Gastrocnemius medialis (tissue), 4 donors: ENCODE data around the gene CDCA4. TPM values are rescaled to one million over a fixed set of nuclear protein-coding genes. Genes with fewer than 3 reads are reported as not detected.

Experiments used
- ATAC-seq, 2 donors: fragments of 150-250 bp; one replicate each; pipeline ENCODE4 v1.9.1; 2016
- DNase-seq, 2 donors: peaks; one replicate each; pipeline ENCODE4 v3.0.0-alpha.2; 2019
- H3K27ac ChIP-seq, 4 donors: fragments of 200-600 bp; sonication (generic); 1 replicate in 1 of 4; 2 replicates in 3 of 4; pipeline ENCODE4 v1.5.1; 2016 to 2018; ENCODE audit warnings: mild to moderate bottlenecking in 2 of 4, moderate library complexity in 1 of 4
- H3K27me3 ChIP-seq, 3 donors: fragments of 200-600 bp; sonication (generic) in 2 of 3; 1 replicate in 1 of 3; 2 replicates in 2 of 3; pipeline versions ENCODE4 v1.5.1 to v1.6.0; 2016 to 2019; ENCODE audit warnings: mild to moderate bottlenecking in 1 of 3, moderate library complexity in 1 of 3
- H3K36me3 ChIP-seq, 2 donors: fragments of 200-600 bp; sonication (generic) in 1 of 2; one replicate each; pipeline ENCODE4 v1.5.1; 2017 to 2018
- H3K4me1 ChIP-seq, 2 donors: fragments of 200-600 bp; sonication (generic) in 1 of 2; one replicate each; pipeline ENCODE4 v1.5.1; 2016 to 2017; ENCODE audit warnings: mild to moderate bottlenecking in 2 of 2
- H3K4me3 ChIP-seq, 4 donors: fragments of 200-600 bp; sonication (generic) in 3 of 4; 1 replicate in 1 of 4; 2 replicates in 3 of 4; pipeline ENCODE4 v1.5.1; 2016 to 2019; ENCODE audit warnings: mild to moderate bottlenecking in 2 of 4
- H3K9me3 ChIP-seq, 3 donors: fragments of 200-600 bp; sonication (generic) in 2 of 3; 1 replicate in 1 of 3; 2 replicates in 2 of 3; pipeline ENCODE4 v1.5.1; 2016 to 2019
- POLR2A ChIP-seq, 2 donors: fragments of 450-650 bp; IDR thresholded peaks; one replicate each; pipeline ENCODE4 v1.6.1; 2017; ENCODE audit warnings: antibody characterized with exemption in 2 of 2, mild to moderate bottlenecking in 2 of 2, moderate library complexity in 2 of 2
- in situ Hi-C, 4 donors: fragments of 200-750 bp; cut with MboI; loops; one replicate each; pipeline versions ENCODE4 v1.15.0 to v1.8.0; 2017; ENCODE audit warnings: low sequenced_read_pairs in 4 of 4
- intact Hi-C: fragments of 100-400 bp; cut with DNase I; formaldehyde crosslinking; loops from one replicate; pipeline ENCODE4 v1.15.1; 2023; ENCODE audit warnings: low total_unique reads
- total RNA-seq, 4 donors: library from RNA; depleted of rRNA; stranded (reverse); fragments of >200 nt; gene quantifications; one replicate each; pipeline versions ENCODE4 v1.1.0 to v1.2.3, GENCODE V29; 2016
- TF ChIP-seq, protein P1 (sequence below), 5 experiments: fragments of 450-650 bp in 3 of 5; fragments of 200-600 bp in 2 of 5; sonication (generic) in 2 of 5; IDR thresholded peaks in 4 of 5; conservative IDR thresholded peaks in 1 of 5; 1 replicate in 4 of 5; 2 replicates in 1 of 5; pipeline ENCODE4 v1.5.1; 2016 to 2019; ENCODE audit warnings: antibody characterized with exemption in 5 of 5, mild to moderate bottlenecking in 3 of 5, moderate library complexity in 3 of 5

CDCA4 gene
- total RNA-seq, 4 donors from 2014 or later, result 0.71 to 2.2 (median 1.8) TPM

DNA sequence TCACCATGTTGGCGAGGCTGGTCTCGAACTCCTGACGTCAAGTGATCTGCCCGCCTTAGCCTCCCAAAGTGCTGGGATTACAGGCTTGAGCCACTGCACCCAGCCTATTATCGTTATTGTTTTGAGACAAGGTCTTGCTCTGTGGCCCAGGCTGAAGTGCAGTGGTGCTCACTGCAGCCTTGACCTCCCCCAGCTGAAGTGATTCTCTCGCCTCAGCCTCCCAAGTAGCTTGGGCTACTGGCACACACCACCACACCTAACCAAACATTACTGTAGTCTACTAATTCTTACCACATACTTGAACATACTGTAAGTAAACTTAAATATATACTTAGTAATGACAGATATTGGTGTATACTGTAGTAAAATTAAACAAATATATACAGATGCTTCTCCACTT lies 4.5 kb upstream of the CDCA4 start:
- Histone ChIP-seq H3K9me3 (no peaks in the 10 kb centered on the region), H3K36me3 (no peaks in the 10 kb centered on the region), H3K27ac (no peak overlapping the region), H3K4me1 (peaks cover 10 to 12% of the 10 kb centered on the region in 2 donors), H3K4me3 (no peak overlapping the region), H3K27me3 (peaks cover 0 to 6% (median 6%) of the 10 kb centered on the region in 3 donors)
- intact Hi-C loops, result no loop called here
- in situ Hi-C loops, result no loop called here
- DNase-seq (no peak), ATAC-seq (no peak)
- TF ChIP-seq POLR2A (IDR thresholded peaks at IDR 0.05), result no peak
- TF ChIP-seq, protein P1, sequence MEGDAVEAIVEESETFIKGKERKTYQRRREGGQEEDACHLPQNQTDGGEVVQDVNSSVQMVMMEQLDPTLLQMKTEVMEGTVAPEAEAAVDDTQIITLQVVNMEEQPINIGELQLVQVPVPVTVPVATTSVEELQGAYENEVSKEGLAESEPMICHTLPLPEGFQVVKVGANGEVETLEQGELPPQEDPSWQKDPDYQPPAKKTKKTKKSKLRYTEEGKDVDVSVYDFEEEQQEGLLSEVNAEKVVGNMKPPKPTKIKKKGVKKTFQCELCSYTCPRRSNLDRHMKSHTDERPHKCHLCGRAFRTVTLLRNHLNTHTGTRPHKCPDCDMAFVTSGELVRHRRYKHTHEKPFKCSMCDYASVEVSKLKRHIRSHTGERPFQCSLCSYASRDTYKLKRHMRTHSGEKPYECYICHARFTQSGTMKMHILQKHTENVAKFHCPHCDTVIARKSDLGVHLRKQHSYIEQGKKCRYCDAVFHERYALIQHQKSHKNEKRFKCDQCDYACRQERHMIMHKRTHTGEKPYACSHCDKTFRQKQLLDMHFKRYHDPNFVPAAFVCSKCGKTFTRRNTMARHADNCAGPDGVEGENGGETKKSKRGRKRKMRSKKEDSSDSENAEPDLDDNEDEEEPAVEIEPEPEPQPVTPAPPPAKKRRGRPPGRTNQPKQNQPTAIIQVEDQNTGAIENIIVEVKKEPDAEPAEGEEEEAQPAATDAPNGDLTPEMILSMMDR (IDR thresholded peaks at IDR 0.05 in 4 of 5, conservative IDR thresholded peaks at IDR 0.05 in 1 of 5), result no peak

DNA sequence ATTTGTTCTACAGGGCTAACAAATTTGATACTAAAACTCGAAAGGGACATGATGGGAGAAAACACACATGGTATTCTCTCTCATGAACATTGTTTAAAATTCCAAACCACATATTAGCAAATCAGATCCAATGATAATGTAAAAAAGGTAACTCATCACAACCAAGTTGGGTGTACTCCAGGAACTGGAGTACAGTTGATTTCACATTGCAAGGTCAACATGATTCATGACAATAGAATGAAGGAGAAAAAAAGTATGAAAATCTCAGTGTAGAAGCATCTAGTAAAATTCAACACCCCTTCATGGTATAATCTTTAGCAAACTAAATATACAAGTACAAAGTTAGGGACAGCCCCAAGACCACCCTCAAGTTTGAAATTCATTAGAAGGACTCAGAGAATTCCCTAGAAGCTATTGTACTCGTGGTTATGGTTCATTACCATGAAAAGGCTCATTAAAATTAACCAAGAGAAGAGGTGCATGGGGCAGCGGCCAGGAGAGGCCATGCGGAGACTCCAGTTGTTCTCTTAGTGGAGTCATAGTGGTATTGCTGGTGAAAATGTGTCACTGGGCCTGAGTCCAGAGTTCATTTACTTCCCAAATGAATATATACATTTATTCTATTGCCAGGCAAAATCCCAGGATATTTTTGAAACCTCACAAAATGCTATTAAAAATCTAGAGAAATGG lies 3.1 kb upstream of the CDCA4 start:
- in situ Hi-C loops, result no loop called here
- Histone ChIP-seq H3K27ac (no peak overlapping the region), H3K9me3 (no peaks in the 10 kb centered on the region), H3K36me3 (no peaks in the 10 kb centered on the region), H3K27me3 (peaks cover 0 to 6% (median 0%) of the 10 kb centered on the region in 3 donors), H3K4me3 (no peak overlapping the region), H3K4me1 (peaks cover 16 to 23% of the 10 kb centered on the region in 2 donors)
- DNase-seq (no peak), ATAC-seq (no peak)
- intact Hi-C loops, result loop anchor here (5.0 kb wide), 1 partner anchor 197 kb away; no protein-coding TSS in a partner anchor
- TF ChIP-seq, protein P1 (IDR thresholded peaks at IDR 0.05 in 4 of 5, conservative IDR thresholded peaks at IDR 0.05 in 1 of 5), result no peak
- TF ChIP-seq POLR2A (IDR thresholded peaks at IDR 0.05), result no peak

DNA sequence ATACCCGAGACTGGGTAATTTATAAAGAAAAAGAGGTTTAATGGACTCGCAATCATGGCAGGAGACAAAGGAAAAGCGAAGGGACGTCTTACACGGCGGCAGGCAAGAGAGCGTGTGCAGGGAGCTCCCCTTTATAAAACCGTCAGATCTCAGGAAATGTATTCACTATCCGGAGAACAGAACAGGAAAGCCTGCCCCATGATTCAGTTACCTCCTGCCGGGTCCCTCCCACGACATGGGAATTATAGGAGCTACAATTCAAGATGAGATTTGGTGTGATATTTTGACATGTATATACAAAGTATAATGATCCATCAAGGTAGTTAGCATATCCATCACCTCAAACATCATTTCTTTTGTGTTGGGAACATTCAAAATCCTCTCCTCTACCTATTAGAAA lies 2.3 kb upstream of the CDCA4 start:
- intact Hi-C loops (loop anchor here (5.0 kb wide), 1 partner anchor 196 kb away; no protein-coding TSS in a partner anchor), in situ Hi-C loops (no loop called here)
- Histone ChIP-seq H3K4me1 (peaks cover 16 to 23% of the 10 kb centered on the region in 2 donors), H3K9me3 (no peaks in the 10 kb centered on the region), H3K36me3 (no peaks in the 10 kb centered on the region), H3K27ac (no peak overlapping the region), H3K4me3 (no peak overlapping the region), H3K27me3 (no peaks in the 10 kb centered on the region)
- DNase-seq (no peak), ATAC-seq (no peak)
- TF ChIP-seq POLR2A (IDR thresholded peaks at IDR 0.05), result no peak
- TF ChIP-seq, protein P1 (IDR thresholded peaks at IDR 0.05 in 4 of 5, conservative IDR thresholded peaks at IDR 0.05 in 1 of 5), result no peak

DNA sequence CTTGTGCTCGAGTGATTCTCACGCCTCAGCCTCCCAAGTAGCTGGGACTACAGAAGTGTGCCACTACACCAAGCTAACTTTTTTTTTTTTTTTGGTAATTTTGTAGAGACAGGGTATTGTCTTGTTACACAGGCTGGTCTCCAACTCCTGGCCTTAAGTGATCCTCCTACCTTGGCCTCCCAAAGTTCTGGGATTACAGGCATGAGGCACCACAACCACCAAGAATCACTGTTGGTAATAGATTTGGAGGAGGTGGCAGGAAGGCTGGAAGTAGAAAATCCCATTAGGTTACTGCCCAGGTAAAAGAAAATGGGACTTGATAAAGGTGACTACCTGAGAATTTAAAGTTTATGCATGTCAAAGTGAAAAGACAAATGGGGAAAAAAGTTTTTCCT lies 1.4 kb upstream of the CDCA4 start:
- no peak for ATAC-seq
- no peak for DNase-seq
- TF ChIP-seq, protein P1 (IDR thresholded peaks at IDR 0.05 in 4 of 5, conservative IDR thresholded peaks at IDR 0.05 in 1 of 5), result no peak
- TF ChIP-seq POLR2A (IDR thresholded peaks at IDR 0.05), result no peak
- H3K4me1 ChIP-seq, result peaks cover 16 to 23% of the 10 kb centered on the region in 2 donors
- in situ Hi-C loops (no loop called here), intact Hi-C loops (loop anchor here (5.0 kb wide), 1 partner anchor 195 kb away; no protein-coding TSS in a partner anchor)
- H3K4me3 ChIP-seq, result peak overlapping the region in 3 of 4 donors; percentile 70 to 83 (median 70)
- peak overlapping the region in 1 of 4 donors; percentile 75 for H3K27ac ChIP-seq
- H3K27me3 ChIP-seq, result no peaks in the 10 kb centered on the region
- no peaks in the 10 kb centered on the region for H3K9me3 ChIP-seq
- H3K36me3 ChIP-seq, result no peaks in the 10 kb centered on the region
